Measurements from ENCODE around the gene ACOD1.
"Not testable (repeated sequence)": the region's sequence is repeated elsewhere in the genome, so short reads cannot be mapped to it uniquely, and the experiment has no call there.

ACOD1 gene

GRCh38 chr13:76948149-76948548 is at the start of gene ACOD1:
Gene ACOD1 (plus strand): TSS chr13:76948511. CDS start chr13:76948559, 48 bp downstream.
- in situ Hi-C loops (cut with HindIII; ENCODE audit: low pct_ligation_motif_present, low pct_unique_long_range_greater_than_20kb, low sequenced_read_pairs), result no loop called here
- DNase-seq, result no peak

GRCh38 chr13:76899066-76899465 is 49.2 kb upstream of the ACOD1 start:
- DNase-seq; in situ Hi-C loops (cut with HindIII; ENCODE audit: low pct_ligation_motif_present, low pct_unique_long_range_greater_than_20kb, low sequenced_read_pairs): not testable (repeated sequence)

GRCh38 chr13:76903544-76904162 is 44.7 kb upstream of the ACOD1 start:
- in situ Hi-C loops (cut with HindIII; ENCODE audit: low pct_ligation_motif_present, low pct_unique_long_range_greater_than_20kb, low sequenced_read_pairs), result no loop called here
- peak; percentile 67 for DNase-seq

GRCh38 chr13:76904507-76904906 is 43.8 kb upstream of the ACOD1 start:
- in situ Hi-C loops (cut with HindIII; ENCODE audit: low pct_ligation_motif_present, low pct_unique_long_range_greater_than_20kb, low sequenced_read_pairs), result no loop called here
- no peak for DNase-seq

- DNase-seq, result no peak
- in situ Hi-C loops (cut with HindIII; ENCODE audit: low pct_ligation_motif_present, low pct_unique_long_range_greater_than_20kb, low sequenced_read_pairs), result no loop called here
Observed at GRCh38 chr13:76912476-76912875, 35.8 kb upstream of the ACOD1 start.

- DNase-seq, result no peak
- in situ Hi-C loops (cut with HindIII; ENCODE audit: low pct_ligation_motif_present, low pct_unique_long_range_greater_than_20kb, low sequenced_read_pairs), result no loop called here
Observed at GRCh38 chr13:76913898-76914297, 34.4 kb upstream of the ACOD1 start.

- no peak for DNase-seq
- in situ Hi-C loops (cut with HindIII; ENCODE audit: low pct_ligation_motif_present, low pct_unique_long_range_greater_than_20kb, low sequenced_read_pairs), result no loop called here
Observed at GRCh38 chr13:76917095-76917494, 31.2 kb upstream of the ACOD1 start.

- DNase-seq; in situ Hi-C loops (cut with HindIII; ENCODE audit: low pct_ligation_motif_present, low pct_unique_long_range_greater_than_20kb, low sequenced_read_pairs): not testable (repeated sequence)
Observed at GRCh38 chr13:76917755-76918481, 30.4 kb upstream of the ACOD1 start.

- in situ Hi-C loops (cut with HindIII; ENCODE audit: low pct_ligation_motif_present, low pct_unique_long_range_greater_than_20kb, low sequenced_read_pairs), result no loop called here
- no peak for DNase-seq
Observed at GRCh38 chr13:76921516-76921915, 26.8 kb upstream of the ACOD1 start.

GRCh38 chr13:76925115-76925514 is 23.2 kb upstream of the ACOD1 start:
- in situ Hi-C loops (cut with HindIII; ENCODE audit: low pct_ligation_motif_present, low pct_unique_long_range_greater_than_20kb, low sequenced_read_pairs), result no loop called here
- no peak for DNase-seq

GRCh38 chr13:76927955-76928354 is 20.4 kb upstream of the ACOD1 start:
- DNase-seq, result no peak
- in situ Hi-C loops (cut with HindIII; ENCODE audit: low pct_ligation_motif_present, low pct_unique_long_range_greater_than_20kb, low sequenced_read_pairs), result no loop called here

- DNase-seq, result no peak
- in situ Hi-C loops (cut with HindIII; ENCODE audit: low pct_ligation_motif_present, low pct_unique_long_range_greater_than_20kb, low sequenced_read_pairs), result no loop called here
Observed at GRCh38 chr13:76928456-76928855, 19.9 kb upstream of the ACOD1 start.

- in situ Hi-C loops (cut with HindIII; ENCODE audit: low pct_ligation_motif_present, low pct_unique_long_range_greater_than_20kb, low sequenced_read_pairs), result no loop called here
- DNase-seq, result no peak
Observed at GRCh38 chr13:76929320-76929719, 19.0 kb upstream of the ACOD1 start.

GRCh38 chr13:76929851-76930374 is 18.4 kb upstream of the ACOD1 start:
- in situ Hi-C loops (cut with HindIII; ENCODE audit: low pct_ligation_motif_present, low pct_unique_long_range_greater_than_20kb, low sequenced_read_pairs), result no loop called here
- no peak for DNase-seq

- DNase-seq, result no peak
- in situ Hi-C loops (cut with HindIII; ENCODE audit: low pct_ligation_motif_present, low pct_unique_long_range_greater_than_20kb, low sequenced_read_pairs), result no loop called here
Observed at GRCh38 chr13:76932076-76932475, 16.2 kb upstream of the ACOD1 start.

GRCh38 chr13:76934671-76935070 is 13.6 kb upstream of the ACOD1 start:
- DNase-seq, result no peak
- in situ Hi-C loops (cut with HindIII; ENCODE audit: low pct_ligation_motif_present, low pct_unique_long_range_greater_than_20kb, low sequenced_read_pairs), result no loop called here

GRCh38 chr13:76936763-76937162 is 11.5 kb upstream of the ACOD1 start:
- in situ Hi-C loops (cut with HindIII; ENCODE audit: low pct_ligation_motif_present, low pct_unique_long_range_greater_than_20kb, low sequenced_read_pairs), result no loop called here
- DNase-seq, result no peak

- DNase-seq, result peak; percentile 27
- in situ Hi-C loops (cut with HindIII; ENCODE audit: low pct_ligation_motif_present, low pct_unique_long_range_greater_than_20kb, low sequenced_read_pairs), result no loop called here
Observed at GRCh38 chr13:76937281-76937820, 11.0 kb upstream of the ACOD1 start.

- in situ Hi-C loops (cut with HindIII; ENCODE audit: low pct_ligation_motif_present, low pct_unique_long_range_greater_than_20kb, low sequenced_read_pairs), result no loop called here
- DNase-seq, result no peak
Observed at GRCh38 chr13:76939215-76939614, 9.1 kb upstream of the ACOD1 start.

GRCh38 chr13:76942363-76942762 is 5.9 kb upstream of the ACOD1 start:
- DNase-seq, result no peak
- in situ Hi-C loops (cut with HindIII; ENCODE audit: low pct_ligation_motif_present, low pct_unique_long_range_greater_than_20kb, low sequenced_read_pairs), result no loop called here
